Testis (tissue), 2 donors: ENCODE measurements around the gene SMAD4.

Source experiments
- CTCF ChIP-seq, 3 experiments: fragments of 450-650 bp in 2 of 3; fragments of 200-600 bp in 1 of 3; sonication (generic) in 1 of 3; IDR thresholded peaks; one replicate each; pipeline ENCODE4 v1.5.1; 2016 to 2019; ENCODE audit warnings: antibody characterized with exemption in 3 of 3, mild to moderate bottlenecking in 2 of 3, moderate library complexity in 1 of 3
- POLR2A ChIP-seq: fragments of 450-650 bp; IDR thresholded peaks from one replicate; pipeline ENCODE4 v1.6.1; 2017; ENCODE audit warnings: antibody characterized with exemption, mild to moderate bottlenecking, moderate library complexity

- TF ChIP-seq CTCF (IDR thresholded peaks at IDR 0.05) (no peak), POLR2A (no peak)
Observed at GRCh38 chr18:50982802-50983179, 47.2 kb upstream of the SMAD4 start.
